Upper lobe of left lung (tissue), 4 donors: Measurements from ENCODE around the gene MUC5B.

Source experiments
- CTCF ChIP-seq, 6 experiments: fragments of 450-650 bp in 4 of 6; fragments of 200-600 bp in 2 of 6; sonication (generic) in 2 of 6; IDR thresholded peaks; one replicate each; pipeline ENCODE4 v1.5.1; 2016 to 2019; ENCODE audit warnings: antibody characterized with exemption in 6 of 6
- POLR2A ChIP-seq, 4 donors: fragments of 450-650 bp; IDR thresholded peaks; one replicate each; pipeline ENCODE4 v1.5.1; 2016 to 2017; ENCODE audit warnings: antibody characterized with exemption in 4 of 4, mild to moderate bottlenecking in 2 of 4
- POLR2AphosphoS5 ChIP-seq, 2 donors: sonication (generic); formaldehyde crosslinking; IDR thresholded peaks; one replicate each; pipeline ENCODE4 v1.5.1; 2017; ENCODE audit warnings: antibody characterized with exemption in 2 of 2

- TF ChIP-seq CTCF (IDR thresholded peaks at IDR 0.05): no peak
- TF ChIP-seq POLR2AphosphoS5 (IDR thresholded peaks at IDR 0.05): no peak
- no peak for TF ChIP-seq POLR2A (IDR thresholded peaks at IDR 0.05)
These were observed 31.3 kb downstream of the MUC5B start for GRCh38 chr11:1254086-1254648.
